Thyroid gland (tissue), 4 donors: ENCODE results near the gene RBM4B. TPM values are rescaled to one million over a fixed set of nuclear protein-coding genes. Genes with fewer than 3 reads are reported as not detected.

Source experiments
- DNase-seq, 2 donors: peaks; one replicate each; pipeline ENCODE4 v3.0.0-alpha.2; 2019
- H3K27ac ChIP-seq, 3 donors: fragments of 200-600 bp; sonication (generic); 1 replicate in 2 of 3; 2 replicates in 1 of 3; pipeline ENCODE4 v1.5.1; 2016 to 2019; ENCODE audit warnings: mild to moderate bottlenecking in 1 of 3, moderate library complexity in 1 of 3
- H3K27me3 ChIP-seq: fragments of 200-600 bp; sonication (generic); one replicate; pipeline ENCODE4 v1.5.1; 2019
- H3K36me3 ChIP-seq, 2 donors: fragments of 200-600 bp; sonication (generic); one replicate each; pipeline ENCODE4 v1.5.1; 2016 to 2019
- H3K4me1 ChIP-seq, 2 donors: fragments of 200-600 bp; sonication (generic); one replicate each; pipeline ENCODE4 v1.5.1; 2017 to 2019
- H3K4me3 ChIP-seq, 3 donors: fragments of 200-600 bp; sonication (generic); replicated peaks in 1 of 3; 1 replicate in 2 of 3; 2 replicates in 1 of 3; pipeline ENCODE4 v1.5.1; 2016; ENCODE audit warnings: mild to moderate bottlenecking in 1 of 3
- H3K9me3 ChIP-seq: fragments of 200-600 bp; sonication (generic); one replicate; pipeline ENCODE4 v1.5.1; 2017
- CTCF ChIP-seq, 6 experiments: fragments of 200-600 bp in 3 of 6; fragments of 450-650 bp in 3 of 6; sonication (generic) in 3 of 6; IDR thresholded peaks; one replicate each; pipeline ENCODE4 v1.5.1; 2016 to 2019; ENCODE audit warnings: antibody characterized with exemption in 6 of 6, mild to moderate bottlenecking in 2 of 6, inconsistent platforms in 1 of 6, moderate library complexity in 1 of 6
- POLR2A ChIP-seq, 2 donors: fragments of 450-650 bp; IDR thresholded peaks; one replicate each; pipeline ENCODE4 v1.6.1; 2017; ENCODE audit warnings: antibody characterized with exemption in 2 of 2, mild to moderate bottlenecking in 2 of 2, moderate library complexity in 1 of 2
- WGBS, 2 donors: methylation state at CpG; one replicate each; pipeline ENCODE4 v1.1.5; 2017; 5-methylcytosine and 5-hydroxymethylcytosine counted together
- intact Hi-C: fragments of 100-400 bp; cut with DNase I; formaldehyde crosslinking; loops from one replicate; pipeline ENCODE4 v1.15.1; 2023
- total RNA-seq, 4 donors: library from RNA; depleted of rRNA; stranded (reverse); fragments of >200 nt; gene quantifications; one replicate each; pipeline ENCODE4 v1.2.3, GENCODE V29; 2016

Gene RBM4B
- total RNA-seq, 4 donors from 2014 or later = 16.6 to 24.7 (median 24.2) TPM

- intact Hi-C loops = no loop called here
- 88 to 89% methylated on average over 8 of the region's 8 CpGs for WGBS, 2 donors
Measured at GRCh38 chr11:66683877-66684276, 6.2 kb upstream of the RBM4B start.

GRCh38 chr11:66680966-66681645 is 3.4 kb upstream of the RBM4B start:
- H3K36me3 ChIP-seq = no peaks in the 10 kb centered on the region
- no peaks in the 10 kb centered on the region for H3K27me3 ChIP-seq
- no peak for DNase-seq
- H3K27ac ChIP-seq = no peak overlapping the region
- H3K4me3 ChIP-seq = no peak overlapping the region
- H3K9me3 ChIP-seq = no peaks in the 10 kb centered on the region
- TF ChIP-seq POLR2A (IDR thresholded peaks at IDR 0.05) (no peak), CTCF (IDR thresholded peaks at IDR 0.05) (no peak)
- H3K4me1 ChIP-seq = peaks cover 6 to 9% of the 10 kb centered on the region in 2 donors
- intact Hi-C loops = no loop called here
- 85 to 86% methylated on average over 7 of the region's 7 CpGs for WGBS, 2 donors

More at GRCh38 chr11:66683877-66684276, 6.2 kb upstream of the RBM4B start:
- no peaks in the 10 kb centered on the region for H3K27me3 ChIP-seq
- no peaks in the 10 kb centered on the region for H3K4me1 ChIP-seq
- DNase-seq = no peak
- H3K9me3 ChIP-seq = no peaks in the 10 kb centered on the region
- no peak for TF ChIP-seq POLR2A (IDR thresholded peaks at IDR 0.05)
- TF ChIP-seq CTCF (IDR thresholded peaks at IDR 0.05) = no peak
- no peak overlapping the region for H3K4me3 ChIP-seq
- H3K36me3 ChIP-seq = no peaks in the 10 kb centered on the region
- H3K27ac ChIP-seq = no peak overlapping the region

- H3K27ac ChIP-seq = peak overlapping the region; percentile 66 to 85 (median 79)
- intact Hi-C loops = loop anchor here (5.0 kb wide), 2 partner anchors 40 to 270 kb away; partner anchors contain the start of gene RBM4
- 9 to 18% methylated on average over 24 to 27 of the region's 27 CpGs for WGBS, 2 donors
- no peaks in the 10 kb centered on the region for H3K27me3 ChIP-seq
- H3K9me3 ChIP-seq = no peaks in the 10 kb centered on the region
- peak overlapping the region; percentile 39 to 49 (median 47) for H3K4me3 ChIP-seq
- no peaks in the 10 kb centered on the region for H3K36me3 ChIP-seq
- DNase-seq = no peak
- H3K4me1 ChIP-seq = peaks cover 23 to 38% of the 10 kb centered on the region in 2 donors
- TF ChIP-seq POLR2A (IDR thresholded peaks at IDR 0.05) = no peak
- TF ChIP-seq CTCF (IDR thresholded peaks at IDR 0.05) = no peak
Measured at GRCh38 chr11:66676931-66677598, 622 bp downstream of the RBM4B start.

- no peaks in the 10 kb centered on the region for H3K9me3 ChIP-seq
- no peak for DNase-seq
- no peaks in the 10 kb centered on the region for H3K36me3 ChIP-seq
- TF ChIP-seq CTCF (IDR thresholded peaks at IDR 0.05) (no peak), POLR2A (IDR thresholded peaks at IDR 0.05) (no peak)
- H3K27ac ChIP-seq = no peak overlapping the region
- H3K27me3 ChIP-seq = no peaks in the 10 kb centered on the region
- intact Hi-C loops = loop anchor here (5.0 kb wide), 2 partner anchors 39 to 269 kb away; partner anchors contain the start of gene RBM4
- WGBS, 2 donors = 67 to 73% methylated on average over 16 of the region's 16 CpGs
- H3K4me3 ChIP-seq = peak overlapping the region in 1 of 3 donors; percentile 49
- H3K4me1 ChIP-seq = peaks cover 23 to 38% of the 10 kb centered on the region in 2 donors
Measured at GRCh38 chr11:66676282-66676919, 1.3 kb downstream of the RBM4B start.
